ENCODE results near the gene BCAS1. TPM values are rescaled to one million over a fixed set of nuclear protein-coding genes. Genes with fewer than 3 reads are reported as not detected.
A peak's percentile ranks its signal among the peaks of the same experiment; 100 is the strongest.

BCAS1 gene
- total RNA-seq, 1 experiment from 2014 or later, result 0.11 TPM

DNA sequence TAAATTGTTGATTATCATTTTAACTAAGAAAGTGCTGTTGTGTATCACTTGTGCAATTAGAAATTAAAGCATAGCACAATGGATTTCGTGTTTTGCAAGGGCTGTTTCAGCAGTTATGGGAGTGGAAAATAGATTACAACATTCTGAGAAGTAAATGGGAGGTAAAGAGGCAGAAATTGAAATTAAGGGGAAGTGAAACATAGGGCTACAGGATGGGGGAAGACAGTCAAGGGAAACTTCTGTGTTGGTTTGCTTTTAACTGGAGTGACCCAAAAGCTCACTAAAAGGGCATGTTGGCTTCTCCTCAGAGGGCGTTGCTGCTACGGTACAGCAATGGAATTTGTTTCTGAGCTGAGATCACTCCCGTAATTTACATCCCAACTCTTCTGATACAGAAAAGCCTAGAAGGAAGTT lies 147.5 kb downstream of the BCAS1 start:
- H3K4me1 ChIP-seq (ENCODE audit: low read length), result peaks cover 38% of the 10 kb centered on the region
- no peak overlapping the region for H3K9ac ChIP-seq (ENCODE audit: low read length)
- H3K27me3 ChIP-seq (ENCODE audit: low read length), result no peaks in the 10 kb centered on the region
- no peaks in the 10 kb centered on the region for H3K36me3 ChIP-seq (ENCODE audit: insufficient read depth, low read length)
- no peaks in the 10 kb centered on the region for H4K20me1 ChIP-seq (ENCODE audit: insufficient read depth, low read depth, low read length)
- peak; percentile 83 for DNase-seq
- peak overlapping the region; percentile 49 for H3K27ac ChIP-seq (ENCODE audit: low read length)
- no peak overlapping the region for H2AFZ ChIP-seq (ENCODE audit: low read length)
- H3K79me2 ChIP-seq (ENCODE audit: low read length), result no peaks in the 10 kb centered on the region
- H3K4me3 ChIP-seq (ENCODE audit: low read length), result no peak overlapping the region
- H3K4me2 ChIP-seq (ENCODE audit: low read depth, low read length, poor library complexity, severe bottlenecking), result peak overlapping the region; percentile 27
- no peaks in the 10 kb centered on the region for H3K9me3 ChIP-seq (ENCODE audit: low read length)
- no peaks in the 10 kb centered on the region for H3K9me2 ChIP-seq (replicated peaks; ENCODE audit: insufficient read depth, low read length)

DNA sequence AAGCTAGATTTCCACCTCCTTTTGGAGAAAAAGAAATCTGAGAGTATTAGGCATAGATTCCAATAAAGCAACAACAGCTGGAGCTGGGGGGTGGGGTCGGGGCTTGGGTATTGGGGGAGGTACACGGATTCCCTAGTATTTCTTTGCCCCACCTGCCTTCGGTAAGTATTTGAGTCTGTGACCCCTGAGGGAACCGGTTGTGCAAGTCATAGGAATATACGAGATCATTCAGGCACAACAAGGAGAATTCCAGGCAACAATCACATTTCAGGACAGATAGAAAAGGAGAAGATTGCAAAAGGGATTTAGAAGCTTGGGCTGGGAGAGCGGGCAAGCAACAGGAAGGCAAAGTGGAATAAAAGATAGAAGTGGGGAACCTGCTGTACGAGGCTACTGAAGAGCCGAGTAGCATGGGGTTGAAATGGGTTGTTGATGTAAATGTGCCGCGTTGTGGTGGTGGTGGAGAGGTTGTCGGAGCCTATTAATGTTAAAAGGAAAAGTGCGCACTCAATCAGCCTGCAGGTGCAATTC lies 148.9 kb downstream of the BCAS1 start:
- H3K79me2 ChIP-seq (ENCODE audit: low read length), result no peaks in the 10 kb centered on the region
- no peaks in the 10 kb centered on the region for H3K27me3 ChIP-seq (ENCODE audit: low read length)
- no peak for DNase-seq
- H3K9ac ChIP-seq (ENCODE audit: low read length), result no peak overlapping the region
- no peaks in the 10 kb centered on the region for H3K36me3 ChIP-seq (ENCODE audit: insufficient read depth, low read length)
- H2AFZ ChIP-seq (ENCODE audit: low read length), result no peak overlapping the region
- no peak overlapping the region for H3K27ac ChIP-seq (ENCODE audit: low read length)
- no peaks in the 10 kb centered on the region for H3K9me2 ChIP-seq (replicated peaks; ENCODE audit: insufficient read depth, low read length)
- no peak overlapping the region for H3K4me2 ChIP-seq (ENCODE audit: low read depth, low read length, poor library complexity, severe bottlenecking)
- H4K20me1 ChIP-seq (ENCODE audit: insufficient read depth, low read depth, low read length), result no peaks in the 10 kb centered on the region
- peaks cover 31% of the 10 kb centered on the region for H3K4me1 ChIP-seq (ENCODE audit: low read length)
- H3K4me3 ChIP-seq (ENCODE audit: low read length), result no peak overlapping the region
- no peaks in the 10 kb centered on the region for H3K9me3 ChIP-seq (ENCODE audit: low read length)

DNA sequence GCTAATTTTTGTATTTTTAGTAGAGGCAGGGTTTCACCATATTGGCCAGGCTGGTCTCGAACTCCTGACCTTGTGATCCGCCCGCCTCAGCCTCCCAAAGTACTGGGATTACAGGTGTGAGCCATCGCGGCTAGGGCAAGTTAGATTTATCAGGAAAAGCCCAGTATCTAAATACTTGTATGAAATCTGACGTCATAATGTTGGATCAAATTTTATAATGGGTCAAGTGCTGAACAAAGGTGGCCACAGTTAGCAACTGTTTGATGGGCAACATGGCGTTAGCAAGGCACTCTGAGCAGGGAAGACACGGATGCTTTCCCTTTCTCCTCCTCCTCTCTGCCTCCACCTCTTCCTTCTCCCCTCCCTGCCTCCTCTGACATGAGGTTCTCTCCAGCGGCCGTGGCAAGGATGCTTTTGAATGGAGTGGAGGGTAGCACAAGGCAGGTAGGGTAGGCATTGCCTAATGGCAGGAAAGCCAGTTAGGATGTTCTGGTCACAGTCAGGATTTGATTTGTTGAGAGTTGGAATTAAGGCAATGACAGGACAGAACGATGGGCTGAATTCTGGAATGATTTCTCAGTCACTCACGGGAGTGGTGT lies 149.6 kb downstream of the BCAS1 start:
- Histone ChIP-seq H3K9me3 (ENCODE audit: low read length) (no peaks in the 10 kb centered on the region), H2AFZ (ENCODE audit: low read length) (no peak overlapping the region), H3K4me2 (ENCODE audit: low read depth, low read length, poor library complexity, severe bottlenecking) (no peak overlapping the region), H3K4me1 (ENCODE audit: low read length) (peaks cover 28% of the 10 kb centered on the region), H3K36me3 (ENCODE audit: insufficient read depth, low read length) (no peaks in the 10 kb centered on the region), H3K9me2 (replicated peaks; ENCODE audit: insufficient read depth, low read length) (no peaks in the 10 kb centered on the region), H3K79me2 (ENCODE audit: low read length) (no peaks in the 10 kb centered on the region), H4K20me1 (ENCODE audit: insufficient read depth, low read depth, low read length) (no peaks in the 10 kb centered on the region), H3K27ac (ENCODE audit: low read length) (no peak overlapping the region), H3K9ac (ENCODE audit: low read length) (no peak overlapping the region), H3K4me3 (ENCODE audit: low read length) (no peak overlapping the region), H3K27me3 (ENCODE audit: low read length) (no peaks in the 10 kb centered on the region)
- DNase-seq, result no peak

DNA sequence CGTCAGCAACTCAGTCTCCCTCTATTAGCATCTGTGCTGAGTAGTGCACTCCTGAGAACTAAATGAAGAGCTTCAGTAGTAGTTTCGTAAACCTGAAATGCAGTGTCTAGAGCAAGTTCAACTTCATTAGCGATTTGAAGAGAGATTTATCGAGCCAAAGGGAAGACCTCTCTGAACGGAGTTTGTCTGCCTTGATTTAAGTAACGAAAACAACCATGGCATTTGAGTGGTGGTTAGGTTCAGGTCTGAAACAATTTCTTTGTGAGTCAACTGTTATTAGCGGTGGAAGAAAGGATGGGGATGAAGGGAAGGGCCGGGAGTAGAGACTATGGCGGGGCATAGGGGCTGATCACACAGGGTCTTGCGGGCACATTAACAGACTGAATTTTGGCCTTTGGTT lies 150.5 kb downstream of the BCAS1 start:
- H3K36me3 ChIP-seq (ENCODE audit: insufficient read depth, low read length), result no peaks in the 10 kb centered on the region
- no peaks in the 10 kb centered on the region for H3K27me3 ChIP-seq (ENCODE audit: low read length)
- no peak overlapping the region for H3K9ac ChIP-seq (ENCODE audit: low read length)
- no peaks in the 10 kb centered on the region for H3K79me2 ChIP-seq (ENCODE audit: low read length)
- no peaks in the 10 kb centered on the region for H3K9me3 ChIP-seq (ENCODE audit: low read length)
- DNase-seq, result no peak
- no peaks in the 10 kb centered on the region for H4K20me1 ChIP-seq (ENCODE audit: insufficient read depth, low read depth, low read length)
- no peak overlapping the region for H2AFZ ChIP-seq (ENCODE audit: low read length)
- H3K9me2 ChIP-seq (replicated peaks; ENCODE audit: insufficient read depth, low read length), result no peaks in the 10 kb centered on the region
- no peak overlapping the region for H3K4me2 ChIP-seq (ENCODE audit: low read depth, low read length, poor library complexity, severe bottlenecking)
- no peak overlapping the region for H3K4me3 ChIP-seq (ENCODE audit: low read length)
- no peak overlapping the region for H3K27ac ChIP-seq (ENCODE audit: low read length)
- peaks cover 27% of the 10 kb centered on the region for H3K4me1 ChIP-seq (ENCODE audit: low read length)

DNA sequence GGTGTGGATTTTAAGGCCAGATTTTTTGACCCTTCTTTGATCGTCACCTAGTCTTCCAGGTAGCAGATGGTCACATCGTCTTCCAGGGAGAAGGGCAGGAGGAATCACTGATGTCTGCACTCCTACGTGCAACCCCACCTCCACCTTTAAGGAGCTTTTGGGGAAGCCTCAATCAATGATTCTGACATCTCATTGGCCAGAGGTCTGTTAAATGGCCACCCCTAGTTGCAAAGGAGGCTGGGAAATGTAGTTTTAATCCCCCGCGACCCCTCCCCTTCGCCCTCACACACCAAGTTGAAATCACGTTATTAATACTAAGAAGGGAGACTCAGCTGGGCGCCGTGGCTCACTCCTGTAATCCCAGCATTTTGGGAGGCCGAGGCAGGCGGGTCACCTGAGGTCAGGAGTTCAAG lies 151.4 kb downstream of the BCAS1 start:
- Histone ChIP-seq H3K4me1 (ENCODE audit: low read length) (peaks cover 28% of the 10 kb centered on the region), H3K27ac (ENCODE audit: low read length) (no peak overlapping the region), H3K79me2 (ENCODE audit: low read length) (no peaks in the 10 kb centered on the region), H3K4me2 (ENCODE audit: low read depth, low read length, poor library complexity, severe bottlenecking) (peak overlapping the region; percentile 32), H3K9me3 (ENCODE audit: low read length) (no peaks in the 10 kb centered on the region), H3K4me3 (ENCODE audit: low read length) (no peak overlapping the region), H3K27me3 (ENCODE audit: low read length) (no peaks in the 10 kb centered on the region), H3K36me3 (ENCODE audit: insufficient read depth, low read length) (no peaks in the 10 kb centered on the region), H2AFZ (ENCODE audit: low read length) (no peak overlapping the region), H4K20me1 (ENCODE audit: insufficient read depth, low read depth, low read length) (no peaks in the 10 kb centered on the region), H3K9me2 (replicated peaks; ENCODE audit: insufficient read depth, low read length) (no peaks in the 10 kb centered on the region), H3K9ac (ENCODE audit: low read length) (no peak overlapping the region)
- peak; percentile 71 for DNase-seq

DNA sequence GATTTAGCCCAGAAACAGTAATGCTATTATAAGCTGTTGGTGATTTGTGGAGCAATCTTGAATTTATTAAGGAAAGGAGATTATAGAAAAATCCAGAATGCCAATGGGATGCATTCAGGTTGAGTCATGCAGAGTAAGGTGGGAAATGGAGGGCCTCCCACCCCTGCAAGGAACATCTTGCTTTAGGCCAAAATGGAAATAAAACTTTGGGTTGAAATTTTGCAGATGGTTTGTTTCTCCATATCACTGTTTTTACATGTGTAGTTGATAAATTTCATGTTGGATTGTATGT lies 152.4 kb downstream of the BCAS1 start:
- no peaks in the 10 kb centered on the region for H4K20me1 ChIP-seq (ENCODE audit: insufficient read depth, low read depth, low read length)
- no peak overlapping the region for H3K4me2 ChIP-seq (ENCODE audit: low read depth, low read length, poor library complexity, severe bottlenecking)
- H3K4me3 ChIP-seq (ENCODE audit: low read length), result no peak overlapping the region
- peaks cover 20% of the 10 kb centered on the region for H3K4me1 ChIP-seq (ENCODE audit: low read length)
- no peaks in the 10 kb centered on the region for H3K9me3 ChIP-seq (ENCODE audit: low read length)
- H3K79me2 ChIP-seq (ENCODE audit: low read length), result no peaks in the 10 kb centered on the region
- H3K27me3 ChIP-seq (ENCODE audit: low read length), result no peaks in the 10 kb centered on the region
- no peak overlapping the region for H3K9ac ChIP-seq (ENCODE audit: low read length)
- H3K9me2 ChIP-seq (replicated peaks; ENCODE audit: insufficient read depth, low read length), result no peaks in the 10 kb centered on the region
- no peak overlapping the region for H3K27ac ChIP-seq (ENCODE audit: low read length)
- DNase-seq, result no peak
- no peaks in the 10 kb centered on the region for H3K36me3 ChIP-seq (ENCODE audit: insufficient read depth, low read length)
- H2AFZ ChIP-seq (ENCODE audit: low read length), result no peak overlapping the region

DNA sequence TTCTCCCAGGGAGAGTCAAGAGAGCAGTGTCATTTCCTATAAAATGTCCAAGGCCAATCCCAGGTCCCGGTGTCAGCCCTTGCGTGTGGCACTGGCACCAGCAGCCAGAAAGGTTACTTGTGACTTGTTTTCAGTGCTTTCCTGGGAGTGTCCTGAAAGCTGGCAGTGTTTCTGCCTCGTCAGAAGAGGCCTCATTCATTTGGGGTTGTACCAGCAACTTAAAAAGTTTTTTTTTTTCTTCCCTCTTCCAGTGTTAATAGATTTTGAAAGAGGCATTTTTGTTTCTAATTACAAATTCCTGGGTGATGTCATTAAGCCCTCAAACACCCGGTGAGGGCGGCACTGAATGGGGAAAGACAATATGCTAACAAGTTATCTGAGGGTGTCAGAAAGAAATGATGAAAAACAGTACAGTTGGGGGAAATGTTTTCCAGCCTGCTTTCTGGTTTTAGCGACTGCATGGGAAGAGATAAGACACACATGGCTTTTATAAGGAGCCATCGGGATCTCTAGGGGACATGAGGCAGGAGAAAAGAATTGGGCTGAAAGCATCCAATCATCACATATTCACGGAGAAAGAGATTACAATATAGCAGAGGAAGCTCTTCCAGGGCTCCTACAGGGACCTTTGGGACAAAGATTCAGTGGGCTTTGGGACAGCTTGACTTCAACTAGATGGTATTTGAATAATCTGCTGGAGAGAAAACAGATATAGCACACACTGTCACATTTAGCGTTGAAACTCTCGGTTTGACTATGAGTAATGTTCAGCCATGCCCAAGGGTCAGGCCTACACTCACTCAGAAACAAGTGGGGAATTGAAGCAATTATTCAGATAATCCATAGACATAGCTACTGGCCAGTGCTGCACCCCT lies 153.0 kb downstream of the BCAS1 start:
- no peak overlapping the region for H3K27ac ChIP-seq (ENCODE audit: low read length)
- H3K79me2 ChIP-seq (ENCODE audit: low read length), result no peaks in the 10 kb centered on the region
- H3K9me2 ChIP-seq (replicated peaks; ENCODE audit: insufficient read depth, low read length), result no peaks in the 10 kb centered on the region
- H3K4me2 ChIP-seq (ENCODE audit: low read depth, low read length, poor library complexity, severe bottlenecking), result no peak overlapping the region
- H3K27me3 ChIP-seq (ENCODE audit: low read length), result no peaks in the 10 kb centered on the region
- peaks cover 15% of the 10 kb centered on the region for H3K4me1 ChIP-seq (ENCODE audit: low read length)
- no peak overlapping the region for H2AFZ ChIP-seq (ENCODE audit: low read length)
- H3K9ac ChIP-seq (ENCODE audit: low read length), result no peak overlapping the region
- H3K9me3 ChIP-seq (ENCODE audit: low read length), result no peaks in the 10 kb centered on the region
- no peaks in the 10 kb centered on the region for H3K36me3 ChIP-seq (ENCODE audit: insufficient read depth, low read length)
- no peaks in the 10 kb centered on the region for H4K20me1 ChIP-seq (ENCODE audit: insufficient read depth, low read depth, low read length)
- no peak for DNase-seq
- no peak overlapping the region for H3K4me3 ChIP-seq (ENCODE audit: low read length)

DNA sequence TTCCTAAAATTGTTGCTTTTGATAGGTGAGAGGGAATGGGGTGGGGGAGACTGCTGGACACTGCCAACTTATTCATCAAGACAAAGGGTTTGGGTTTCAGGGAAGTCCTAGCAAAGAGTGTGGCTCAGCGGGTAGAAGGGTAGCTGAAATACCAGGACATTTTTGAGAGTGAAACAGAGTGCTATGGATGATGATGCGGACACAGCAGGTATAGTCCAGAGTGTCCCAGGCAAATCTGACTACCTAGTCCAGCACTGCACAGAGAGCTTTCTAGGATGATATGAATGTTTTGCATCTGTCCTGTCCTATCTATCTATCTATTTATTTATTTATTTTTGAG lies 154.3 kb downstream of the BCAS1 start:
- DNase-seq, result no peak
- Histone ChIP-seq H3K79me2 (ENCODE audit: low read length) (no peaks in the 10 kb centered on the region), H2AFZ (ENCODE audit: low read length) (peak overlapping the region; percentile 87; the same call in 1 of the 2 replicates), H3K9ac (ENCODE audit: low read length) (0 out of 2 replicates have a peak overlapping the region, but pooled peaks have one; percentile 57), H3K27ac (ENCODE audit: low read length) (no peak overlapping the region), H3K9me3 (ENCODE audit: low read length) (no peaks in the 10 kb centered on the region), H4K20me1 (ENCODE audit: insufficient read depth, low read depth, low read length) (no peaks in the 10 kb centered on the region), H3K4me3 (ENCODE audit: low read length) (no peak overlapping the region), H3K36me3 (ENCODE audit: insufficient read depth, low read length) (no peaks in the 10 kb centered on the region), H3K9me2 (replicated peaks; ENCODE audit: insufficient read depth, low read length) (no peaks in the 10 kb centered on the region), H3K4me1 (ENCODE audit: low read length) (peaks cover 12% of the 10 kb centered on the region), H3K27me3 (ENCODE audit: low read length) (no peaks in the 10 kb centered on the region), H3K4me2 (ENCODE audit: low read depth, low read length, poor library complexity, severe bottlenecking) (peak overlapping the region; percentile 76)

Measured in Karpas-422 (cell line).